ENCODE measurements around the gene BNIP5. TPM values are rescaled to one million over a fixed set of nuclear protein-coding genes. Genes with fewer than 3 reads are reported as not detected.

Gene BNIP5
- total and polyA plus RNA-seq, 2 of the 13 experiments (the other 11 are each of a cell fraction or from before 2014, with no cell fraction given), result not detected

DNA sequence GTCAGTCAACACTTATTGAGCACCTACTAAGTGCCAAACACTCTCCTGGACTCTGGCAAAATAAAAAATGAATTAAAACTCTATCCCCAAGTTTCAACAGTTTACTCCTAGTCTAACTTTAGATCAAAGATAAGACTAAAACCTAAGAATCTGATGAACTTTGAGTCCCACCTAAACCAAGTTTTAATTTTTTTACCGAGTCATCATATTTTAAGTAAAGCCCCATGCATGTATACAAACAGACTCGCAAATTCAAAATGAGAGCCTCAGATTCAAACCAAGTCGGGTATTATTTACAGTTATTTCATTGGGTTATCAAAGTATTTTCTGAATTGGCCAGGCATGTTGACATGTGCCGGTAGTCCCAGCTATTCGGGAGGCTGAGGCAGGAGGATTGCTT lies 28.2 kb downstream of the BNIP5 start:
- H3K27ac ChIP-seq (ENCODE audit: extremely low read length, insufficient read depth, low read length), result no peak overlapping the region
- no peaks in the 10 kb centered on the region for H3K36me3 ChIP-seq (replicated peaks in 1 of 2; ENCODE audit: control insufficient read depth in 1 of 2, insufficient read depth in 2 of 2, low read length in 2 of 2)
- intact Hi-C loops (cut with micrococcal nuclease; ENCODE audit: unreplicated experiment), result no loop called here
- H3K4me2 ChIP-seq (ENCODE audit: low read depth, low read length), result no peak overlapping the region
- TF ChIP-seq MAFF (IDR thresholded peaks at IDR 0.05; ENCODE audit: low read depth, low read length) (peak; percentile 98), REPIN1 (CRISPR knock-in tag; IDR thresholded peaks at IDR 0.05; ENCODE audit: borderline replicate concordance, low read depth) (no peak), RBM39 (IDR thresholded peaks at IDR 0.05; ENCODE audit: low read depth, low read length, poor library complexity, severe bottlenecking) (no peak), TMF1 (CRISPR knock-in tag; IDR thresholded peaks at IDR 0.05; ENCODE audit: low read depth) (no peak), MXI1 (IDR thresholded peaks at IDR 0.05; ENCODE audit: borderline replicate concordance, low read depth, low read length) (no peak), RBM22 (optimal IDR thresholded peaks at IDR 0.05; ENCODE audit: low read length) (no peak), CAMTA2 (CRISPR knock-in tag; IDR thresholded peaks at IDR 0.05; ENCODE audit: borderline replicate concordance) (no peak), ZFY (CRISPR knock-in tag; IDR thresholded peaks at IDR 0.05) (no peak), MAFK (conservative IDR thresholded peaks at IDR 0.05 in 1 of 2, IDR thresholded peaks at IDR 0.05 in 1 of 2; ENCODE audit: low read length in 2 of 2) (peak; percentile 97 to 99), ZNF225 (CRISPR knock-in tag; IDR thresholded peaks at IDR 0.05) (no peak), SYNCRIP (IDR thresholded peaks at IDR 0.05; ENCODE audit: insufficient read depth, low read depth, low read length) (no peak), TEAD2 (CRISPR knock-in tag; IDR thresholded peaks at IDR 0.05) (no peak), ZFP36L2 (CRISPR knock-in tag; IDR thresholded peaks at IDR 0.05) (no peak)
- TF ChIP-seq, protein P1, sequence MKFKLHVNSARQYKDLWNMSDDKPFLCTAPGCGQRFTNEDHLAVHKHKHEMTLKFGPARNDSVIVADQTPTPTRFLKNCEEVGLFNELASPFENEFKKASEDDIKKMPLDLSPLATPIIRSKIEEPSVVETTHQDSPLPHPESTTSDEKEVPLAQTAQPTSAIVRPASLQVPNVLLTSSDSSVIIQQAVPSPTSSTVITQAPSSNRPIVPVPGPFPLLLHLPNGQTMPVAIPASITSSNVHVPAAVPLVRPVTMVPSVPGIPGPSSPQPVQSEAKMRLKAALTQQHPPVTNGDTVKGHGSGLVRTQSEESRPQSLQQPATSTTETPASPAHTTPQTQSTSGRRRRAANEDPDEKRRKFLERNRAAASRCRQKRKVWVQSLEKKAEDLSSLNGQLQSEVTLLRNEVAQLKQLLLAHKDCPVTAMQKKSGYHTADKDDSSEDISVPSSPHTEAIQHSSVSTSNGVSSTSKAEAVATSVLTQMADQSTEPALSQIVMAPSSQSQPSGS (CRISPR knock-in tag; IDR thresholded peaks at IDR 0.05), result no peak
- no peak for DNase-seq (ENCODE audit: low spot score)
- no peak overlapping the region for H3K9ac ChIP-seq (ENCODE audit: insufficient read depth, low read depth, low read length)
- BruUV-seq (replicated peaks), result no TSS peak
- no peak for FAIRE-seq
- no peaks in the 10 kb centered on the region for H3K9me3 ChIP-seq (ENCODE audit: low read length)
- CTCF ChIA-PET (ENCODE audit: low intra/inter-chr PET ratio, low total read pairs), result no interaction called here
- H3K79me2 ChIP-seq (ENCODE audit: insufficient read depth, low read length), result no peaks in the 10 kb centered on the region
- no peaks in the 10 kb centered on the region for H4K20me1 ChIP-seq (ENCODE audit: insufficient read depth, low read length)
- POLR2A ChIA-PET, result no interaction called here
- peaks cover 4% of the 10 kb centered on the region; the same call in 1 of the 2 replicates for H3K4me1 ChIP-seq (ENCODE audit: insufficient read depth, low read length)
- no peak for ATAC-seq
- in situ Hi-C loops (cut with HindIII; ENCODE audit: extremely low pct_ligation_motif_present, low pct_unique_long_range_greater_than_20kb), result no loop called here
- peaks cover 3 to 59% of the 10 kb centered on the region in 2 experiments; a peak in 3 of 5 replicates for H3K27me3 ChIP-seq (ENCODE audit: control insufficient read depth in 1 of 2, insufficient read depth in 2 of 2, low read length in 2 of 2)
- 69% methylated on average over 5 of the region's 5 CpGs for WGBS (ENCODE audit: low lambda C conversion rate)
- H3K4me3 ChIP-seq (replicated peaks in 1 of 3; ENCODE audit: insufficient read depth in 1 of 3, low read depth in 2 of 3, low read length in 3 of 3), result no peak overlapping the region
- no peak overlapping the region for H2AFZ ChIP-seq (ENCODE audit: low read length)

Measured in HepG2 (cell line).